Smooth muscle cell (in vitro differentiated cells): ENCODE data around the gene RBM15. TPM values are rescaled to one million over a fixed set of nuclear protein-coding genes. Genes with fewer than 3 reads are reported as not detected.

Source experiments
- DNase-seq: peaks from one replicate; lab custom pipeline; 2025; ENCODE audit not compliant: unreplicated experiment; lab: John Stamatoyannopoulos, UW
- H2AFZ ChIP-seq: fragments of 200-600 bp; sonication (generic); 2 replicates; pipeline ENCODE4 v1.6.0; 2016; ENCODE audit warnings: antibody characterized with exemption, low read depth, mild to moderate bottlenecking
- H3F3A ChIP-seq: fragments of 200-600 bp; sonication (generic); 2 replicates; pipeline ENCODE4 v1.6.0; 2017; ENCODE audit warnings: antibody characterized with exemption, low read depth
- H3K27ac ChIP-seq: fragments of 200-600 bp; sonication (generic); 2 replicates; pipeline ENCODE4 v1.5.1; 2016; ENCODE audit warnings: low read depth, mild to moderate bottlenecking
- H3K27me3 ChIP-seq: fragments of 200-600 bp; sonication (generic); 2 replicates; pipeline ENCODE4 v1.6.1; 2016; ENCODE audit warnings: low read depth, mild to moderate bottlenecking
- H3K36me3 ChIP-seq: fragments of 200-600 bp; sonication (generic); 2 replicates; pipeline ENCODE4 v1.5.1; 2016; ENCODE audit warnings: low read depth
- H3K4me1 ChIP-seq: fragments of 200-600 bp; sonication (generic); 2 replicates; pipeline ENCODE4 v1.5.1; 2016; ENCODE audit warnings: low read depth
- H3K4me2 ChIP-seq: fragments of 200-600 bp; sonication (generic); 2 replicates; pipeline ENCODE4 v1.6.0; 2016; ENCODE audit warnings: mild to moderate bottlenecking
- H3K4me3 ChIP-seq: fragments of 200-600 bp; sonication (generic); 2 replicates; pipeline ENCODE4 v1.5.1; 2016; ENCODE audit warnings: mild to moderate bottlenecking
- H3K79me2 ChIP-seq: fragments of 200-600 bp; sonication (generic); 2 replicates; pipeline ENCODE4 v1.6.0; 2016; ENCODE audit warnings: low read depth, mild to moderate bottlenecking
- H3K9ac ChIP-seq: fragments of 200-600 bp; sonication (generic); 2 replicates; pipeline ENCODE4 v1.6.0; 2016; ENCODE audit warnings: low read depth
- H3K9me3 ChIP-seq: fragments of 200-600 bp; sonication (generic); replicated peaks from 2 replicates; pipeline ENCODE4 v1.5.1; 2016; ENCODE audit warnings: low read depth
- H4K20me1 ChIP-seq: fragments of 200-600 bp; sonication (generic); 2 replicates; pipeline ENCODE4 v1.6.0; 2016; ENCODE audit warnings: low read depth
- WGBS: methylation state at CpG from one replicate; pipeline ENCODE4 v1.1.7; 2016; ENCODE audit warnings: low lambda C conversion rate; 5-methylcytosine and 5-hydroxymethylcytosine counted together
- polyA plus RNA-seq: library from polyadenylated mRNA; unstranded; fragments of >200 nt; fragmentation: Nextera tagmentation; extraction: Ambion mirVana; gene quantifications from 2 replicates; pipeline ENCODE4 v1.2.1, GENCODE V29; 2016
- total RNA-seq: library from RNA; depleted of rRNA; stranded (reverse); fragments of >200 nt; gene quantifications from 2 replicates; pipeline ENCODE4 v1.2.3, GENCODE V29; 2014
- TF ChIP-seq, protein P1 (sequence below): fragments of 200-600 bp; sonication (generic); IDR thresholded peaks from 2 replicates; pipeline ENCODE4 v1.5.1; 2017; ENCODE audit warnings: borderline replicate concordance, mild to moderate bottlenecking, antibody characterized with exemption; ENCODE audit not compliant: insufficient read depth, poor library complexity, severe bottlenecking

Gene RBM15
- total and polyA plus RNA-seq, 2 experiments from 2014 or later = 5.3 to 32.9 TPM

DNA sequence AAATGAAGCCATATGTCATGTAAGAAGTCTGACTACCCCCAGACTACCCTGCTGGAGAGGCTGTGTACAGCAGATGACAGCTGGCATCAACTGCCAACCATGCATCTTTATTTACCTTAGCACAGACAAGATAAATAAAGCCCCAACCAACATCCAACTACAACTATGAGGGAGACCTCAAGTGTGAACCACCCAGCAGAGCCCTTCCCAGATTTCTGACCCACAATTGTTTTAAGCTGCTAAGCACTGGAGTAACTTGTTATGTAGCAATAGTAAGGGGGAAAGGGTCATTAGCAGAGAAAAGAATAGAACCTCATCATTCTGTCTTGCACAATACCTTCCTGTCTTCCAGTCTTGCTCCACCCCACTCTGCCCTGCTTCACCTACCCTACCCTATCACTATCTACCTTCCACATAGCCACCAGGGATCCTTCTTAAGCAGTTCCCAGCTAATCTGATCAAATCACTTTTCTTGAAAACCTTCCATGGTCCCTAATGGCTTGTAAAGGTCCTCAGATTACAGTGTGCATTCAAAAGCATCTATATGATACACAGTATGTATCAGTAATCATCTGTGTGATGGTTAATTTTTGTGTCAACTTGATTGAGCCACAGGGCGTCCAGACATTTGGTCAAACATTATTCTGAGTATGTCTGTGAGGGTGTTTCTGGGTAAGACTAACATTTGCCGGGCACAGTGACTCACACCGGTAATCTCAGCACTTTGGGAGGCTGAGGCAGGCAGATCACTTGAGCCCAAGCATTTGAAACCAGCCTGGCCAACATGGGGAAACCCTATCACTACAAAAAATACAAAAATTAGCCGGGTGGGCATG lies 19.6 kb upstream of the RBM15 start:
- Histone ChIP-seq H3K9me3 (no peaks in the 10 kb centered on the region), H2AFZ (no peak overlapping the region), H3K4me1 (no peaks in the 10 kb centered on the region), H3K9ac (no peak overlapping the region), H3F3A (no peaks in the 10 kb centered on the region), H3K4me3 (no peak overlapping the region), H3K79me2 (no peaks in the 10 kb centered on the region), H4K20me1 (no peaks in the 10 kb centered on the region), H3K27ac (no peak overlapping the region), H3K4me2 (no peak overlapping the region), H3K36me3 (no peaks in the 10 kb centered on the region), H3K27me3 (no peaks in the 10 kb centered on the region)
- WGBS = 61% methylated on average over 4 of the region's 4 CpGs
- DNase-seq = no peak
- TF ChIP-seq, protein P1, sequence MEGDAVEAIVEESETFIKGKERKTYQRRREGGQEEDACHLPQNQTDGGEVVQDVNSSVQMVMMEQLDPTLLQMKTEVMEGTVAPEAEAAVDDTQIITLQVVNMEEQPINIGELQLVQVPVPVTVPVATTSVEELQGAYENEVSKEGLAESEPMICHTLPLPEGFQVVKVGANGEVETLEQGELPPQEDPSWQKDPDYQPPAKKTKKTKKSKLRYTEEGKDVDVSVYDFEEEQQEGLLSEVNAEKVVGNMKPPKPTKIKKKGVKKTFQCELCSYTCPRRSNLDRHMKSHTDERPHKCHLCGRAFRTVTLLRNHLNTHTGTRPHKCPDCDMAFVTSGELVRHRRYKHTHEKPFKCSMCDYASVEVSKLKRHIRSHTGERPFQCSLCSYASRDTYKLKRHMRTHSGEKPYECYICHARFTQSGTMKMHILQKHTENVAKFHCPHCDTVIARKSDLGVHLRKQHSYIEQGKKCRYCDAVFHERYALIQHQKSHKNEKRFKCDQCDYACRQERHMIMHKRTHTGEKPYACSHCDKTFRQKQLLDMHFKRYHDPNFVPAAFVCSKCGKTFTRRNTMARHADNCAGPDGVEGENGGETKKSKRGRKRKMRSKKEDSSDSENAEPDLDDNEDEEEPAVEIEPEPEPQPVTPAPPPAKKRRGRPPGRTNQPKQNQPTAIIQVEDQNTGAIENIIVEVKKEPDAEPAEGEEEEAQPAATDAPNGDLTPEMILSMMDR = no peak

DNA sequence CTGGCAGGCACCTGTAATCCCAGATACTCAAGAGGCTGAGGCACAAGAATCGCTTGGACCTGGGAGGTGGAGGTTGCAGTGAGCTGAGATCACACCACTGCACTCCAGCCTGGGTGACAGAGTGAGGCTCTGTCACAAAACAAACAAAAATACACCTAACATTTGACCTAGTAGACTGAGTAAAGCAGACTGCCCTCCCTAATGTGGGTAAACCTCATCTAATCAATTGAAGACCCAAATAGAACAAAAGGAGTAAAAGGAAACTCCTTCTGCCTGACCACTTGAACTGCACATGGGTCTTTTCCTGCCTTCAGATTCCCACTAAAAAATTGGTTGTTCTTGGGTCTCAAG lies 19.0 kb upstream of the RBM15 start:
- Histone ChIP-seq H3K79me2 (no peaks in the 10 kb centered on the region), H2AFZ (no peak overlapping the region), H3K27ac (no peak overlapping the region), H3K36me3 (no peaks in the 10 kb centered on the region), H3F3A (no peaks in the 10 kb centered on the region), H3K27me3 (no peaks in the 10 kb centered on the region), H3K4me1 (no peaks in the 10 kb centered on the region), H3K9ac (no peak overlapping the region), H4K20me1 (no peaks in the 10 kb centered on the region), H3K4me3 (no peak overlapping the region), H3K9me3 (no peaks in the 10 kb centered on the region), H3K4me2 (no peak overlapping the region)
- TF ChIP-seq, protein P1 = no peak
- 95% methylated on average over 1 of the region's 1 CpG for WGBS
- DNase-seq = no peak

DNA sequence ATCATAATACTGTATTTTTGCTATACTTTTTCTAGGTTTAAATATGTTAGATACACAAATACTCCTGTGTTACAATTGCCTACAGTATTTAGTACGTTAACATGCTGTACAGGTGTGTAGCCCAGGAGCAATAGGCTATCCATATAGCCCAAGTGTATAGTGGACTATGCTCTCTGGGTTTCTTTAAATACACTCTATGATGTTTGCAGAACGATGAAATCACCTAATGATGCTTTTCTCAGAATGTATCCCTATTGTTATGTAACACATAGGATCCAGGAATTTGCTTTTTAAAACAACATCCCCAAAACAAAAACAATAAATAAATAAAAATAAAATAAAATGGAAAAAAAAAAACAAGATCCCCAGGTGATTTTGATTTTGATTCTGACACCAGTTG lies 18.1 kb upstream of the RBM15 start:
- TF ChIP-seq, protein P1 = no peak
- H3K9ac ChIP-seq = no peak overlapping the region
- H3K79me2 ChIP-seq = no peaks in the 10 kb centered on the region
- no peaks in the 10 kb centered on the region for H3K27me3 ChIP-seq
- H3K27ac ChIP-seq = no peak overlapping the region
- no peaks in the 10 kb centered on the region for H3K9me3 ChIP-seq
- no peaks in the 10 kb centered on the region for H4K20me1 ChIP-seq
- H3K36me3 ChIP-seq = no peaks in the 10 kb centered on the region
- WGBS = 90% methylated on average over 2 of the region's 2 CpGs
- H3F3A ChIP-seq = no peaks in the 10 kb centered on the region
- no peak overlapping the region for H2AFZ ChIP-seq
- no peak for DNase-seq
- no peaks in the 10 kb centered on the region for H3K4me1 ChIP-seq
- H3K4me2 ChIP-seq = no peak overlapping the region
- no peak overlapping the region for H3K4me3 ChIP-seq

DNA sequence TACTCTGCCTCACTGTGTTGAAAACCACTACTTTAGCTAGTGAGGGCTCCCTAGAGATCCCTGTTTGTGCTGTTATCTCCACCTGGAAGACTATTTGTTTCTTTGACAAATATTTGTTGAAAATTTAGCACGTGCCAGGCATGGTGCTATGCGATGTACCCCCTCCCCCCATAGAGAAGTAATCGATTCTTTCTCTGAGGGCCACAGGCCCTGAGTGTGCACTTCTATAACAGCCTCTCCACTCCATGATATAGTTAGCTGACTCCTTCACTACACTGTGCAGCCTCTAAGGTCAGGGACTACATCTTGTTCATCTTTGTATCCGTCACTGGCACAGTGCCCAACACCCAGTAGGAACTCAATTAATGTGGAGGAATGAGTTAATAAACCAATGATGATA lies 17.3 kb upstream of the RBM15 start:
- no peaks in the 10 kb centered on the region for H3K79me2 ChIP-seq
- WGBS = 93% methylated on average over 4 of the region's 4 CpGs
- no peaks in the 10 kb centered on the region for H4K20me1 ChIP-seq
- H2AFZ ChIP-seq = no peak overlapping the region
- no peak overlapping the region for H3K27ac ChIP-seq
- no peaks in the 10 kb centered on the region for H3K36me3 ChIP-seq
- H3K27me3 ChIP-seq = no peaks in the 10 kb centered on the region
- H3K9ac ChIP-seq = no peak overlapping the region
- DNase-seq = no peak
- H3K4me1 ChIP-seq = no peaks in the 10 kb centered on the region
- TF ChIP-seq, protein P1 = no peak
- H3F3A ChIP-seq = no peaks in the 10 kb centered on the region
- no peak overlapping the region for H3K4me2 ChIP-seq
- no peak overlapping the region for H3K4me3 ChIP-seq
- H3K9me3 ChIP-seq = no peaks in the 10 kb centered on the region
